Neural cell (in vitro differentiated cells): ENCODE data around the gene TEF. TPM values are rescaled to one million over a fixed set of nuclear protein-coding genes. Genes with fewer than 3 reads are reported as not detected.

Experiments used
- H2AFZ ChIP-seq: fragments of 200-600, 300-800 bp; sonication (generic), shearing (Covaris generic); 2 replicates; pipeline ENCODE4 v1.6.0; 2014; ENCODE audit warnings: low read depth, mild to moderate bottlenecking, antibody characterized with exemption, low read length, moderate library complexity
- H3F3A ChIP-seq: fragments of 200-600 bp; shearing (Covaris generic); 2 replicates; pipeline ENCODE4 v1.6.1; 2016; ENCODE audit warnings: mild to moderate bottlenecking, moderate library complexity, mixed read lengths, antibody characterized with exemption, low read length; ENCODE audit not compliant: insufficient read depth, poor library complexity, severe bottlenecking
- H3K27ac ChIP-seq: fragments of 200-600, 300-800 bp; sonication (generic), shearing (Covaris generic); 2 replicates; pipeline ENCODE4 v1.5.1; 2014; ENCODE audit warnings: mild to moderate bottlenecking, low read length, moderate library complexity
- H3K27me3 ChIP-seq: fragments of 300-800, 200-600 bp; sonication (generic), shearing (Covaris generic); 2 replicates; pipeline ENCODE4 v1.6.0; 2014; ENCODE audit warnings: mild to moderate bottlenecking, low read depth, low read length, moderate library complexity; ENCODE audit not compliant: insufficient read depth
- H3K36me3 ChIP-seq: fragments of 300-800, 200-600 bp; sonication (generic), shearing (Covaris generic); 2 replicates; pipeline ENCODE4 v1.5.1; 2014; ENCODE audit warnings: mild to moderate bottlenecking, antibody characterized with exemption, low read length, moderate library complexity; ENCODE audit not compliant: insufficient read depth
- H3K4me2 ChIP-seq: fragments of 300-800, 200-600 bp; sonication (generic), shearing (Covaris generic); 2 replicates; pipeline ENCODE4 v1.6.0; 2014; ENCODE audit warnings: mild to moderate bottlenecking, low read length
- H3K4me3 ChIP-seq: fragments of 300-800, 200-600 bp; sonication (generic), shearing (Covaris generic); 2 replicates; pipeline ENCODE4 v1.5.1; 2014; ENCODE audit warnings: mild to moderate bottlenecking, low read length, moderate library complexity
- H3K79me2 ChIP-seq: fragments of 200-600 bp; shearing (Covaris generic); replicated peaks from 2 replicates; pipeline ENCODE4 v1.6.0; 2014; ENCODE audit warnings: mild to moderate bottlenecking, low read length, moderate library complexity; ENCODE audit not compliant: insufficient read depth
- H3K9ac ChIP-seq: fragments of 300-800, 200-600 bp; sonication (generic), shearing (Covaris generic); 2 replicates; pipeline ENCODE4 v1.6.1; 2016; ENCODE audit warnings: mild to moderate bottlenecking, low read length, mixed read lengths
- H3K9me2 ChIP-seq: fragments of 200-600 bp; shearing (Covaris generic); 2 replicates; pipeline ENCODE4 v1.6.1; 2016; ENCODE audit warnings: mild to moderate bottlenecking, low read length, mixed read lengths; ENCODE audit not compliant: insufficient read depth
- H3K9me3 ChIP-seq: fragments of 200-600, 300-800 bp; sonication (generic), shearing (Covaris generic); 2 replicates; pipeline ENCODE4 v1.6.1; 2016; ENCODE audit warnings: mild to moderate bottlenecking, mixed run types, low read length, moderate library complexity, mixed read lengths
- H4K20me1 ChIP-seq: fragments of 200-600 bp; shearing (Covaris generic); 2 replicates; pipeline ENCODE4 v1.6.1; 2016; ENCODE audit warnings: mild to moderate bottlenecking, mixed run types; ENCODE audit not compliant: insufficient read depth
- EP300 ChIP-seq: fragments of 450-650 bp; conservative IDR thresholded peaks from 2 replicates; pipeline ENCODE4 v1.6.1; 2014; ENCODE audit warnings: antibody characterized with exemption, mild to moderate bottlenecking, moderate library complexity; ENCODE audit not compliant: poor library complexity, severe bottlenecking
- EZH2 ChIP-seq: fragments of 200-600, 300-800 bp; shearing (Covaris generic), sonication (generic); IDR thresholded peaks from 2 replicates; pipeline ENCODE4 v1.6.1; 2014; ENCODE audit warnings: antibody characterized with exemption, low read length, borderline replicate concordance, mild to moderate bottlenecking; ENCODE audit not compliant: insufficient read depth, poor library complexity, severe bottlenecking
- MXI1 ChIP-seq: fragments of 450-650 bp; conservative IDR thresholded peaks from 2 replicates; pipeline ENCODE4 v1.6.1; 2014; ENCODE audit warnings: antibody characterized with exemption, mild to moderate bottlenecking; ENCODE audit not compliant: poor library complexity, severe bottlenecking
- POLR2AphosphoS5 ChIP-seq: IDR thresholded peaks from 2 replicates; pipeline ENCODE4 v1.6.1; 2012
- RAD21 ChIP-seq: fragments of 450-650 bp; conservative IDR thresholded peaks from 2 replicates; pipeline ENCODE4 v1.6.1; 2014; ENCODE audit warnings: antibody characterized with exemption, mild to moderate bottlenecking, moderate library complexity
- SMC3 ChIP-seq: fragments of 450-650 bp; conservative IDR thresholded peaks from 2 replicates; pipeline ENCODE4 v1.6.1; 2014; ENCODE audit warnings: antibody characterized with exemption, mild to moderate bottlenecking, moderate library complexity; ENCODE audit not compliant: poor library complexity
- TAF1 ChIP-seq: IDR thresholded peaks from 2 replicates; pipeline ENCODE4 v1.6.1; 2012; ENCODE audit warnings: low read depth
- polyA plus RNA-seq: library from polyadenylated mRNA; depleted of rRNA; stranded (reverse); fragments of >200 nt; gene quantifications from 2 replicates; pipeline ENCODE4 v1.2.3, GENCODE V29; 2014
- TF ChIP-seq, protein P1 (sequence below): IDR thresholded peaks from 2 replicates; pipeline ENCODE4 v1.6.1; 2012; ENCODE audit warnings: borderline replicate concordance
- TF ChIP-seq, protein P2 (sequence below): fragments of 450-650 bp; IDR thresholded peaks from 2 replicates; pipeline ENCODE4 v1.5.1; 2014; ENCODE audit warnings: antibody characterized with exemption, mild to moderate bottlenecking, moderate library complexity; ENCODE audit not compliant: poor library complexity, severe bottlenecking

The TEF gene
- polyA plus RNA-seq, 1 donor from 2014 or later, result 4.9 TPM

GRCh38 chr22:41354979-41355378, 26.8 kb upstream of the TEF start:
- Histone ChIP-seq H3K27me3 (no peaks in the 10 kb centered on the region), H3K36me3 (no peaks in the 10 kb centered on the region), H3K4me3 (no peak overlapping the region), H3F3A (no peaks in the 10 kb centered on the region), H3K4me2 (no peak overlapping the region), H3K9ac (no peak overlapping the region), H3K9me2 (no peaks in the 10 kb centered on the region), H3K79me2 (no peaks in the 10 kb centered on the region), H3K9me3 (no peaks in the 10 kb centered on the region), H4K20me1 (no peaks in the 10 kb centered on the region), H2AFZ (no peak overlapping the region), H3K27ac (no peak overlapping the region)
- TF ChIP-seq EP300, result no peak
- no peak for TF ChIP-seq TAF1
- no peak for TF ChIP-seq POLR2AphosphoS5
- TF ChIP-seq MXI1, result no peak
- TF ChIP-seq SMC3, result no peak
- no peak for TF ChIP-seq EZH2
- TF ChIP-seq, protein P1, sequence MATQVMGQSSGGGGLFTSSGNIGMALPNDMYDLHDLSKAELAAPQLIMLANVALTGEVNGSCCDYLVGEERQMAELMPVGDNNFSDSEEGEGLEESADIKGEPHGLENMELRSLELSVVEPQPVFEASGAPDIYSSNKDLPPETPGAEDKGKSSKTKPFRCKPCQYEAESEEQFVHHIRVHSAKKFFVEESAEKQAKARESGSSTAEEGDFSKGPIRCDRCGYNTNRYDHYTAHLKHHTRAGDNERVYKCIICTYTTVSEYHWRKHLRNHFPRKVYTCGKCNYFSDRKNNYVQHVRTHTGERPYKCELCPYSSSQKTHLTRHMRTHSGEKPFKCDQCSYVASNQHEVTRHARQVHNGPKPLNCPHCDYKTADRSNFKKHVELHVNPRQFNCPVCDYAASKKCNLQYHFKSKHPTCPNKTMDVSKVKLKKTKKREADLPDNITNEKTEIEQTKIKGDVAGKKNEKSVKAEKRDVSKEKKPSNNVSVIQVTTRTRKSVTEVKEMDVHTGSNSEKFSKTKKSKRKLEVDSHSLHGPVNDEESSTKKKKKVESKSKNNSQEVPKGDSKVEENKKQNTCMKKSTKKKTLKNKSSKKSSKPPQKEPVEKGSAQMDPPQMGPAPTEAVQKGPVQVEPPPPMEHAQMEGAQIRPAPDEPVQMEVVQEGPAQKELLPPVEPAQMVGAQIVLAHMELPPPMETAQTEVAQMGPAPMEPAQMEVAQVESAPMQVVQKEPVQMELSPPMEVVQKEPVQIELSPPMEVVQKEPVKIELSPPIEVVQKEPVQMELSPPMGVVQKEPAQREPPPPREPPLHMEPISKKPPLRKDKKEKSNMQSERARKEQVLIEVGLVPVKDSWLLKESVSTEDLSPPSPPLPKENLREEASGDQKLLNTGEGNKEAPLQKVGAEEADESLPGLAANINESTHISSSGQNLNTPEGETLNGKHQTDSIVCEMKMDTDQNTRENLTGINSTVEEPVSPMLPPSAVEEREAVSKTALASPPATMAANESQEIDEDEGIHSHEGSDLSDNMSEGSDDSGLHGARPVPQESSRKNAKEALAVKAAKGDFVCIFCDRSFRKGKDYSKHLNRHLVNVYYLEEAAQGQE, result no peak
- TF ChIP-seq, protein P2, sequence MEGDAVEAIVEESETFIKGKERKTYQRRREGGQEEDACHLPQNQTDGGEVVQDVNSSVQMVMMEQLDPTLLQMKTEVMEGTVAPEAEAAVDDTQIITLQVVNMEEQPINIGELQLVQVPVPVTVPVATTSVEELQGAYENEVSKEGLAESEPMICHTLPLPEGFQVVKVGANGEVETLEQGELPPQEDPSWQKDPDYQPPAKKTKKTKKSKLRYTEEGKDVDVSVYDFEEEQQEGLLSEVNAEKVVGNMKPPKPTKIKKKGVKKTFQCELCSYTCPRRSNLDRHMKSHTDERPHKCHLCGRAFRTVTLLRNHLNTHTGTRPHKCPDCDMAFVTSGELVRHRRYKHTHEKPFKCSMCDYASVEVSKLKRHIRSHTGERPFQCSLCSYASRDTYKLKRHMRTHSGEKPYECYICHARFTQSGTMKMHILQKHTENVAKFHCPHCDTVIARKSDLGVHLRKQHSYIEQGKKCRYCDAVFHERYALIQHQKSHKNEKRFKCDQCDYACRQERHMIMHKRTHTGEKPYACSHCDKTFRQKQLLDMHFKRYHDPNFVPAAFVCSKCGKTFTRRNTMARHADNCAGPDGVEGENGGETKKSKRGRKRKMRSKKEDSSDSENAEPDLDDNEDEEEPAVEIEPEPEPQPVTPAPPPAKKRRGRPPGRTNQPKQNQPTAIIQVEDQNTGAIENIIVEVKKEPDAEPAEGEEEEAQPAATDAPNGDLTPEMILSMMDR, result no peak
- TF ChIP-seq RAD21, result no peak

DNA sequence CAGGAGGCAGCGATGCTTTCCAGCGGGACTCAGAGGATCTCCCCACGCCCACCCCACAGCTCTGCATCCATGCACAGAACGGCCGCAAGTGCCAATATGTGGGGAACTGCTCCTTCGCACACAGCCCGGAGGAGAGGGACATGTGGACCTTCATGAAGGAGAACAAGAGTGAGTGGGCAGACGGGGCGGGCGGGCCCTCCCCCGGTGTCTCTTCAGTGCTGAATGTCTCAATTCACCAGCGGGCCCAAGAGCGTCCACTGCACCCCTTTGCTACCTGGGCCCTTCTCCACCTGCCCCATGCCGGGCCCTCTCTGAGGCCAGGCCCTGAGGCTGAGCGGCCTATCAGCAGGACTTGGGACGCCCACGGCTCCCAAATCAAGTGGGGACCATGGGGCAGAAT, 25.8 kb upstream of the TEF start:
- no peaks in the 10 kb centered on the region for H3K79me2 ChIP-seq
- H3K4me3 ChIP-seq, result no peak overlapping the region
- no peaks in the 10 kb centered on the region for H3F3A ChIP-seq
- H3K9me2 ChIP-seq, result no peaks in the 10 kb centered on the region
- H3K36me3 ChIP-seq, result no peaks in the 10 kb centered on the region
- no peak overlapping the region for H2AFZ ChIP-seq
- H3K9me3 ChIP-seq, result no peaks in the 10 kb centered on the region
- no peak overlapping the region for H3K27ac ChIP-seq
- H3K4me2 ChIP-seq, result no peak overlapping the region
- no peaks in the 10 kb centered on the region for H4K20me1 ChIP-seq
- H3K27me3 ChIP-seq, result no peaks in the 10 kb centered on the region
- H3K9ac ChIP-seq, result no peak overlapping the region
- no peak for TF ChIP-seq EP300
- TF ChIP-seq EZH2, result no peak
- TF ChIP-seq, protein P2, result no peak
- TF ChIP-seq MXI1, result no peak
- no peak for TF ChIP-seq POLR2AphosphoS5
- TF ChIP-seq RAD21, result no peak
- TF ChIP-seq TAF1, result no peak
